ENCODE data around the gene CD99. TPM values are rescaled to one million over a fixed set of nuclear protein-coding genes. Genes with fewer than 3 reads are reported as not detected.
"Not testable (repeated sequence)": the region's sequence is repeated elsewhere in the genome, so short reads cannot be mapped to it uniquely, and the experiment has no call there.

The CD99 gene
- total RNA-seq, 1 donor from 2014 or later = 102 TPM

GRCh38 chrX:2756548-2756947 is 65.5 kb downstream of the CD99 start:
- no peaks in the 10 kb centered on the region for H3K9me3 Mint-ChIP-seq
- H3K27me3 Mint-ChIP-seq = peaks cover 4% of the 10 kb centered on the region
- H3K4me3 Mint-ChIP-seq = no peak overlapping the region
- no peak for TF ChIP-seq CTCF (IDR thresholded peaks at IDR 0.05)
- H3K27ac Mint-ChIP-seq = no peak overlapping the region
- DNase-seq (no peak), ATAC-seq (ENCODE audit: low read depth) (no peak)
- POLR2A ChIA-PET = no interaction called here
- H3K36me3 Mint-ChIP-seq (ENCODE audit: low read depth) = no peaks in the 10 kb centered on the region
- intact Hi-C loops (cut with micrococcal nuclease) = no loop called here
- CTCF ChIA-PET = no interaction called here
- no peaks in the 10 kb centered on the region for H3K4me1 Mint-ChIP-seq

- Mint-ChIP-seq H3K4me3 (no peak overlapping the region), H3K4me1 (no peaks in the 10 kb centered on the region), H3K9me3 (no peaks in the 10 kb centered on the region), H3K36me3 (ENCODE audit: low read depth) (no peaks in the 10 kb centered on the region), H3K27ac (no peak overlapping the region), H3K27me3 (peaks cover 4% of the 10 kb centered on the region)
- DNase-seq (no peak), ATAC-seq (ENCODE audit: low read depth) (no peak)
- no peak for TF ChIP-seq CTCF (IDR thresholded peaks at IDR 0.05)
- intact Hi-C loops (cut with micrococcal nuclease) = no loop called here
- ChIA-PET POLR2A (no interaction called here), CTCF (no interaction called here)
These were observed 70.2 kb downstream of the CD99 start for GRCh38 chrX:2761246-2761645.

- CTCF ChIA-PET; H3K4me1 Mint-ChIP-seq; H3K4me3 Mint-ChIP-seq; DNase-seq; H3K27me3 Mint-ChIP-seq; H3K27ac Mint-ChIP-seq; ATAC-seq (ENCODE audit: low read depth); H3K36me3 Mint-ChIP-seq (ENCODE audit: low read depth); POLR2A ChIA-PET; H3K9me3 Mint-ChIP-seq; intact Hi-C loops (cut with micrococcal nuclease): not testable (repeated sequence)
These were observed 71.6 kb downstream of the CD99 start for GRCh38 chrX:2762671-2763070.

- DNase-seq; H3K4me3 Mint-ChIP-seq; H3K36me3 Mint-ChIP-seq (ENCODE audit: low read depth); POLR2A ChIA-PET; H3K9me3 Mint-ChIP-seq; CTCF ChIA-PET; intact Hi-C loops (cut with micrococcal nuclease); H3K4me1 Mint-ChIP-seq; H3K27ac Mint-ChIP-seq; ATAC-seq (ENCODE audit: low read depth); H3K27me3 Mint-ChIP-seq: not testable (repeated sequence)
These were observed 73.9 kb downstream of the CD99 start for GRCh38 chrX:2764766-2765548.

- TF ChIP-seq CTCF (IDR thresholded peaks at IDR 0.05) = no peak
These were observed 74.4 kb downstream of the CD99 start for GRCh38 chrX:2765549-2765830.

GRCh38 chrX:2766906-2767305 is 75.8 kb downstream of the CD99 start:
- no peaks in the 10 kb centered on the region for H3K36me3 Mint-ChIP-seq (ENCODE audit: low read depth)
- intact Hi-C loops (cut with micrococcal nuclease) = no loop called here
- TF ChIP-seq CTCF (IDR thresholded peaks at IDR 0.05) = no peak
- ChIA-PET POLR2A (no interaction called here), CTCF (no interaction called here)
- ATAC-seq (ENCODE audit: low read depth) = no peak
- H3K27me3 Mint-ChIP-seq = peaks cover 16% of the 10 kb centered on the region
- no peaks in the 10 kb centered on the region for H3K4me1 Mint-ChIP-seq
- H3K4me3 Mint-ChIP-seq = no peak overlapping the region
- no peak overlapping the region for H3K27ac Mint-ChIP-seq
- no peak for DNase-seq
- peaks cover 5% of the 10 kb centered on the region for H3K9me3 Mint-ChIP-seq

More at GRCh38 chrX:2765549-2765830, 74.4 kb downstream of the CD99 start:
- no peak overlapping the region for H3K27ac Mint-ChIP-seq
- ChIA-PET POLR2A (no interaction called here), CTCF (no interaction called here)
- ATAC-seq (ENCODE audit: low read depth) = no peak
- H3K4me3 Mint-ChIP-seq = no peak overlapping the region
- intact Hi-C loops (cut with micrococcal nuclease) = no loop called here
- H3K27me3 Mint-ChIP-seq = peaks cover 11% of the 10 kb centered on the region
- no peak for DNase-seq
- H3K4me1 Mint-ChIP-seq = no peaks in the 10 kb centered on the region
- no peaks in the 10 kb centered on the region for H3K36me3 Mint-ChIP-seq (ENCODE audit: low read depth)
- H3K9me3 Mint-ChIP-seq = peaks cover 1% of the 10 kb centered on the region
